GM06990 (cell line): ENCODE measurements around the gene FITM1.

Experiments used
- DNase-seq: peaks from one replicate; pipeline ENCODE4 v3.0.0-alpha.2; 2011; ENCODE audit not compliant: insufficient read length; ENCODE audit errors: extremely low read depth
- H3K27me3 ChIP-seq: replicated peaks from 2 replicates; pipeline ENCODE4 v1.6.0; 2011; ENCODE audit warnings: low read length; ENCODE audit not compliant: control insufficient read depth, insufficient read depth
- H3K36me3 ChIP-seq: 2 replicates; pipeline ENCODE4 v1.5.1; 2011; ENCODE audit warnings: low read length; ENCODE audit not compliant: control insufficient read depth, insufficient read depth
- H3K4me3 ChIP-seq: replicated peaks from 2 replicates; pipeline ENCODE4 v1.5.1; 2011; ENCODE audit warnings: low read depth, mild to moderate bottlenecking, control low read depth, low read length
- TF ChIP-seq, protein P1 (sequence below): IDR thresholded peaks from 2 replicates; pipeline ENCODE4 v1.5.1; 2011; ENCODE audit warnings: low read length, control low read depth, mild to moderate bottlenecking, inconsistent platforms; ENCODE audit not compliant: insufficient read depth, poor library complexity, severe bottlenecking

Gene FITM1

DNA sequence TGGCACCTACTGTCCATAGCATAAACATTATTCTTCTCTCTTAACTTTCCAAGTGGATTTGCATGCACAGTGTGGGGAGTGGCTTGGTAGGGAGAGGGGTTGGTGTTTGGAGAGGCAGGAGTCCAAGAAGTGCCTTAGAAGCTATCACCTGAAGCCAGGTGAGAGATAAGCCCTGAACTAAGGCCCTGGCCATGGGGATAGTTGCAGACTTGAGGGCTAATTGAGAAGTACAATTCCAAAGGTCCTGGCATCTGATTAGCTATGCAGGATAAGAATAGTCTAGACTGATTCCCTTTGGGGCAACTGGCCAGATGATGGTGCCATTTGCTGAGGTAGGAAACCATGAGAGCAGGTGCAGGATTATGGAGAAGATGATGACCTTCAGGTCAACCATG lies 38.4 kb upstream of the FITM1 start:
- no peaks in the 10 kb centered on the region for H3K27me3 ChIP-seq
- H3K4me3 ChIP-seq, result no peak overlapping the region
- TF ChIP-seq, protein P1, sequence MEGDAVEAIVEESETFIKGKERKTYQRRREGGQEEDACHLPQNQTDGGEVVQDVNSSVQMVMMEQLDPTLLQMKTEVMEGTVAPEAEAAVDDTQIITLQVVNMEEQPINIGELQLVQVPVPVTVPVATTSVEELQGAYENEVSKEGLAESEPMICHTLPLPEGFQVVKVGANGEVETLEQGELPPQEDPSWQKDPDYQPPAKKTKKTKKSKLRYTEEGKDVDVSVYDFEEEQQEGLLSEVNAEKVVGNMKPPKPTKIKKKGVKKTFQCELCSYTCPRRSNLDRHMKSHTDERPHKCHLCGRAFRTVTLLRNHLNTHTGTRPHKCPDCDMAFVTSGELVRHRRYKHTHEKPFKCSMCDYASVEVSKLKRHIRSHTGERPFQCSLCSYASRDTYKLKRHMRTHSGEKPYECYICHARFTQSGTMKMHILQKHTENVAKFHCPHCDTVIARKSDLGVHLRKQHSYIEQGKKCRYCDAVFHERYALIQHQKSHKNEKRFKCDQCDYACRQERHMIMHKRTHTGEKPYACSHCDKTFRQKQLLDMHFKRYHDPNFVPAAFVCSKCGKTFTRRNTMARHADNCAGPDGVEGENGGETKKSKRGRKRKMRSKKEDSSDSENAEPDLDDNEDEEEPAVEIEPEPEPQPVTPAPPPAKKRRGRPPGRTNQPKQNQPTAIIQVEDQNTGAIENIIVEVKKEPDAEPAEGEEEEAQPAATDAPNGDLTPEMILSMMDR, result no peak
- H3K36me3 ChIP-seq, result peaks cover 4% of the 10 kb centered on the region
- no peak for DNase-seq

DNA sequence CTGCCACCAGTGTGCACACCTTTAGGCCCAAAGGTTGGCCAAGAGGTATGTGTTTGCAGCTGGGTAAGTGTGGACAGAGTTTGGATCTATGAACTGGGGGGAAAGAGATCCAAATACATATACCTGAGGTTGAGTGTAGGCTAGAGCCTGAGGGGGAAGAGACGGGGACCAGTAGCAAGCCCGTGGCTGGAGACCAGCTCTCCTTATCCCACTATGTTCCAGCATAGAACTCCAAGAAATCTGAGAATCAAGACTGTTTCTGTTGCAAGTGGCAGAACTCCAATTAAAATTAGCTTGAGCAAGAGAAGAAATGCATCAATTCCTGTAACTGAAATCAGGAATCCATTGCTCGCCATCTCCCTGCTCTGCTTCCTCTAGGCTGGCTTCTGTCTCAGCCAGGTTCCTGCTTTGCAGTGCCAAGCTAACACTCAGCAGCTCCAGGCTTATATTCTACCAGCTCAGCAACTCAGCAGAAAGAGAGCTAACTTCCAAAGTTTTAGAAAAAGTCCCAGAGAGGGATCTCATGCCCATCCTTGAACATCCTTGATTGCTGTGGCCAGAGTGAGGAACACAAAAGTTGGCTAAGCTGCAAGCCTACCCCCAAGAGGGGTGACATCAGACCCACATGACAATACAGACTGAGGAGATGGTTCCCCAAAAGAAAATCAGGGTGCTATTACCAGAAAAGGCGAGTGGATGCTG lies 37.8 kb upstream of the FITM1 start:
- TF ChIP-seq, protein P1, result no peak
- no peak overlapping the region for H3K4me3 ChIP-seq

DNA sequence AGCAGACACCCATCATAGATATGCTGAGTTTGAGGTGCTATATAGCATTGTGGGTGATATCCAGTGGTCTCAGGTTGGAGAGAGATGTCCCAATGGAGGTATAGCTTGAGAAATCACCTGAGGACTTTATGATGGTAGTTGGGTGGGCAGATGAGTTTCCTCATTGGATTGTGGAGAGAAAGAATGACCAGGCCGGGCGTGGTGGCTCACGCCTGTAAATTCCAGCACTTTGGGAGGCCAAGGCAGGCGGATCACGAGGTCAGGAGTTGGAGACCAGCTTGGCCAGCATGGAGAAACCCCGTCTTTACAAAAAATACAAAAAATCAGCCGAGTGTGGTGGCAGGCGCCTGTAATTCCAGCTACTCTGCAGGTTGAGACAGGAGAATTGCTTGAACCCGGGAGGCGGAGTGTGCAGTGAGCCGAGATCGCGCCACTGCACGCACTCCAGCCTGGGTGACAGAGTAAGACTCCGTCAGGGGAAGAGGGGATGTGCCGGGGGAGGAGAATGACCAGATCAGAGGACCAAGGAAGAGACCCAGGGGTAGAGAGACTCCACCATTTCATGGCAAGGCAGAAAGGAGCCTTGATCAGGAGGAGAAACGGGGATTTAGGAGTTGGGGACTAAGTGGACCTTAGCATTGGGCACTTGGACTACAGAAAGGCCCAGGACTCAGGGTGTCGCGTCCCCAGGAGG lies 37.1 kb upstream of the FITM1 start:
- TF ChIP-seq, protein P1, result no peak
- Histone ChIP-seq H3K36me3 (peaks cover 9% of the 10 kb centered on the region), H3K4me3 (peak overlapping the region; percentile 72), H3K27me3 (no peaks in the 10 kb centered on the region)
- no peak for DNase-seq

More for the DNA sequence above, 37.8 kb upstream of the FITM1 start:
- Histone ChIP-seq H3K36me3 (peaks cover 4% of the 10 kb centered on the region), H3K27me3 (no peaks in the 10 kb centered on the region)
- DNase-seq, result no peak

DNA sequence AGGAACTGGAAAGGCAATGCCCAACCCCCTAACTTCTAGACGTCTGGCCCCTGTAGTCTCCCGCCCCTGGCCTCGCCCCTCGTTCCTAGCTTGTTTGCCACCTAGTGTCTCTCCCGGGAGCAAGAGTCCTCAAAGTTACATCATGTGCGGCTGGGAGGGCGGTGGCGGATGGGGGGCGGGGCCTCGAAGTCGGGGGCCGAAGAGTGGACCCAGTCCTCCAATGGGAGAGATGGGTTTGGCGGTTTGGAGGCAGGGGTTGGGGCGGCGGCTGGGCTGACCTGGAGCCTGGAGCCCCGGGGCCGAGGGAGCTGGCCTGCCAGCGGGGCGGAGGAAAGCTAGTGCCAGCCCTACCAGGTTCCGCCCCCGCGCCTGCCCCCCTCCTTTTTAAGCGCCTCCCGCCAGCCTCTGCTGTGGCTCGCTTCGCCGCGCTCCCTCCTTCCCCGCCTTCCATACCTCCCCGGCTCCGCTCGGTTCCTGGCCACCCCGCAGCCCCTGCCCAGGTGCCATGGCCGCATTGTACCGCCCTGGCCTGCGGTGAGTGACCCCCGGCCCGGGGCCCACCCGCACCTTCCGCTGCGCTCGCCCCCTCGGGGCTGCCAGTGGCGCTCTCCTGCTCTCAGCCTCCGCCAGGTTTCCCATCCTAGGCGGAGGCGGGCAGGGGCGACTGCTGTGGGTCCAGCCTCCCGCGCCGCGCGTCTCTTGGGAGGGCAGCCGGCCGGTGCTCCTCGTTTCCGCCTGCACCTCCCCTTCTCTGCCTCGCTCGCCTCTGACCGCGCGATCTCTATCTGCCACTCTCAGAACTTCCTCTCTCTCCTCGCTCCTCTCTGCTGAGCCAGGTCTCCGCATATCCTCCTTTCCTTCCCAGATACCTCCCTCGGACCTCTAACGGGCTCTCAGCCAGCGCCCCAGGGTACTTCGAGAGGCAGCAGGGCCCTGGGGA lies 36.3 kb upstream of the FITM1 start, which contains the start of gene PCK2:
TSS of gene PCK2 (plus strand) at position 411 of the 940 bp plus-strand sequence. CDS start at position 506, 95 bp downstream.
- TF ChIP-seq, protein P1, result no peak
- Histone ChIP-seq H3K27me3 (no peaks in the 10 kb centered on the region), H3K36me3 (peaks cover 16% of the 10 kb centered on the region), H3K4me3 (peak within 1 kb of the TSS; percentile 72)
- DNase-seq, result peak; percentile 89

DNA sequence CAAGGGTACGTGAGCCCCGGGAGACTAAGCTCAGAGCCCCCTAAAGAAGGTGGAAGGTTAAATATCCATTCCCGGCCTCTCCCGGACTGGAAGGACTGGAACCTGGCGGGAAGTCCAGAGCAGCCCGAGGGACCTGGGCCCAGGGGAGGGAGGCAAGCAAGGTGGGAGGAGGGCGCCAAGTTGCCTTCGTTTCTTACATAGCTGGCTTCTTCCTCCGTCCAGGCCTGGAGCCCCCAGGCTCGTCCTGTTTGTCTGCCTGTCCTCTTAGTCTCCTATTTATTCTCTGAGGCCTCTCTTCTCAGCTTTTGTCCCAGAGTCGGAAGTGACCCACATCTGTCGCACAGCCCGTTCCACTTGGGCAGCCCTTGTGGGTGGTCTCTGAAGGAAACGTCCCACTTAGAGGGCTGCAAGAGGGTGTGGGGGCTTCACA lies 35.6 kb upstream of the FITM1 start:
- peaks cover 22% of the 10 kb centered on the region for H3K36me3 ChIP-seq
- H3K4me3 ChIP-seq, result peak overlapping the region; percentile 72
- TF ChIP-seq, protein P1, result no peak
- H3K27me3 ChIP-seq, result no peaks in the 10 kb centered on the region
- no peak for DNase-seq
